Parathyroid adenoma (tissue), 2 donors: ENCODE data around the gene FBXO4.

Source experiments
- H2AFZ ChIP-seq: fragments of 300-600 bp; sonication (generic); one replicate; pipeline ENCODE4 v1.7.0; 2017; ENCODE audit warnings: antibody characterized with exemption, mild to moderate bottlenecking
- H3K27ac ChIP-seq: fragments of 300-600 bp; sonication (generic); one replicate; pipeline ENCODE4 v1.7.0; 2017
- H3K27me3 ChIP-seq: fragments of 300-600 bp; sonication (generic); one replicate; pipeline ENCODE4 v1.7.0; 2017; ENCODE audit warnings: low read length; ENCODE audit not compliant: control insufficient read depth, insufficient read depth
- H3K36me3 ChIP-seq: fragments of 300-600 bp; sonication (generic); one replicate; pipeline ENCODE4 v1.7.0; 2017; ENCODE audit warnings: low read length; ENCODE audit not compliant: control insufficient read depth, insufficient read depth
- H3K4me1 ChIP-seq: fragments of 300-600 bp; sonication (generic); one replicate; pipeline ENCODE4 v1.7.0; 2017; ENCODE audit warnings: control low read depth
- H3K4me2 ChIP-seq: fragments of 300-600 bp; sonication (generic); one replicate; pipeline ENCODE4 v1.7.0; 2017; ENCODE audit warnings: low read length
- H3K4me3 ChIP-seq: fragments of 300-600 bp; sonication (generic); one replicate; pipeline ENCODE4 v1.7.0; 2017; ENCODE audit warnings: low read depth, low read length
- H3K79me2 ChIP-seq: fragments of 300-600 bp; sonication (generic); one replicate; pipeline ENCODE4 v1.7.0; 2017; ENCODE audit warnings: control low read depth
- H3K9ac ChIP-seq: fragments of 300-600 bp; sonication (generic); one replicate; pipeline ENCODE4 v1.7.0; 2017; ENCODE audit warnings: mild to moderate bottlenecking
- H3K9me3 ChIP-seq: fragments of 300-600 bp; sonication (generic); one replicate; pipeline ENCODE4 v1.7.0; 2017; ENCODE audit warnings: low read length; ENCODE audit not compliant: control insufficient read depth
- CTCF ChIP-seq: fragments of 300-600 bp; sonication (generic); IDR thresholded peaks from one replicate; pipeline ENCODE4 v1.7.0; 2017; ENCODE audit warnings: antibody characterized with exemption, mild to moderate bottlenecking
- donor health status: primary hyperparathyroidism.

The FBXO4 gene

DNA sequence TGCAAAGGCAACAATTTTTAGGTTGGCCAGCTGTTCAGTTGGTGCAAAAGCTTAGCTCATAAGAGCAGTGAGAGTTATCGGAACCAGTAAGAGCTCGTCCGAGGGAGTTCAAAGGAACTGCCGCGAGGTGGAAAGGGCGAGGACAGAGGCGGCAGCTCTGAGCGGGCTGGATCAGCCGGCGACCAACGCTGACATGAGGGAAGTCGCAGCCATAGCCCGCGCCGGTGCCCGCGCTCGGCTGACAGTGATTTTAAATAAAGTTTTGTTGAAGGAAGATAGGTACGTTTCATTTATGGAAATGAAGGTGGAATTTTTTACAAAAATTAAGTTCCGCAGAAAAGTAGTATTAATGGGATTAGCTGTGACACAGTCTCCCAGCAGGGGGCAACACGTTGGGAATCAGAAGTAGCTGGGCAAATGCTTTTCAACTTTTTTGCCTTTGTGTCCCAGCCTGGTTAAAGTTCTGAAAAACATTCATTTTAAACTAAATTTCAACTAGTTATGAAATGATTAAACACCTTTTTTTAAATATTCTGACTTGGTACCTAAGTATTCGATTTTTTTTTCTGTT lies 43.2 kb downstream of the FBXO4 start:
- Histone ChIP-seq H3K4me3 (no peak overlapping the region), H3K79me2 (no peaks in the 10 kb centered on the region), H2AFZ (no peak overlapping the region), H3K4me2 (no peak overlapping the region), H3K9me3 (no peaks in the 10 kb centered on the region), H3K27ac (no peak overlapping the region), H3K4me1 (no peaks in the 10 kb centered on the region), H3K36me3 (no peaks in the 10 kb centered on the region), H3K27me3 (no peaks in the 10 kb centered on the region), H3K9ac (no peak overlapping the region)
- no peak for TF ChIP-seq CTCF

- Histone ChIP-seq H3K4me2 (no peak overlapping the region), H3K9me3 (no peaks in the 10 kb centered on the region), H2AFZ (no peak overlapping the region), H3K4me1 (no peaks in the 10 kb centered on the region), H3K79me2 (no peaks in the 10 kb centered on the region), H3K27ac (no peak overlapping the region), H3K4me3 (no peak overlapping the region), H3K36me3 (no peaks in the 10 kb centered on the region), H3K27me3 (no peaks in the 10 kb centered on the region), H3K9ac (no peak overlapping the region)
- no peak for TF ChIP-seq CTCF
These were observed 48.0 kb downstream of the FBXO4 start for GRCh38 chr5:41973087-41973486.

- Histone ChIP-seq H3K36me3 (no peaks in the 10 kb centered on the region), H3K4me2 (no peak overlapping the region), H3K4me3 (no peak overlapping the region), H3K79me2 (no peaks in the 10 kb centered on the region), H3K27ac (no peak overlapping the region), H3K9ac (no peak overlapping the region), H2AFZ (no peak overlapping the region), H3K9me3 (no peaks in the 10 kb centered on the region), H3K4me1 (no peaks in the 10 kb centered on the region), H3K27me3 (no peaks in the 10 kb centered on the region)
- TF ChIP-seq CTCF = no peak
These were observed 48.8 kb downstream of the FBXO4 start for GRCh38 chr5:41973887-41974286.

DNA sequence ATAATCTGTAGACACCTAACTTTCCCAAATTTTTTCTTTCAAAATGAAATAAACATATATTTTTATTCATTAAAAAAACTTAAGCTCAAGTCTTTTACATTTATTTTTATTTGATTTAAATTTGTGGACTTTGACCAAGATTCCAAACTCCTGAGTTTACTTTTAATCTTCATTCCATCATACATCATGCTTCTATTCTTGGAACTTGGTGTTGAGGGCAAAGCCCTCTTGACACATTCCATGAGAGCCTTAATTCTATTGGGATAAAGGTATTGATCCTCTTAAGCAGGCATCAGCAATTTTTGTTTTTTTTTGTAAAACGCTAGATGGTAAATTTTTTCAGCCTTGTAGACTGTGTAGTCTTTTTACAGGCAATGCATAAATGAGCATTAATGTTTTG lies 53.6 kb downstream of the FBXO4 start:
- no peaks in the 10 kb centered on the region for H3K9me3 ChIP-seq
- no peak overlapping the region for H2AFZ ChIP-seq
- H3K4me1 ChIP-seq = no peaks in the 10 kb centered on the region
- no peak for TF ChIP-seq CTCF
- no peak overlapping the region for H3K27ac ChIP-seq
- no peaks in the 10 kb centered on the region for H3K27me3 ChIP-seq
- no peaks in the 10 kb centered on the region for H3K36me3 ChIP-seq
- no peak overlapping the region for H3K4me3 ChIP-seq
- no peak overlapping the region for H3K9ac ChIP-seq
- no peak overlapping the region for H3K4me2 ChIP-seq
- no peaks in the 10 kb centered on the region for H3K79me2 ChIP-seq

- Histone ChIP-seq H3K27ac (no peak overlapping the region), H3K79me2 (no peaks in the 10 kb centered on the region), H3K36me3 (no peaks in the 10 kb centered on the region), H3K9ac (no peak overlapping the region), H2AFZ (no peak overlapping the region), H3K4me1 (no peaks in the 10 kb centered on the region), H3K27me3 (no peaks in the 10 kb centered on the region), H3K4me3 (no peak overlapping the region), H3K4me2 (no peak overlapping the region), H3K9me3 (no peaks in the 10 kb centered on the region)
- TF ChIP-seq CTCF = no peak
These were observed 55.3 kb downstream of the FBXO4 start for GRCh38 chr5:41980396-41980795.
